Measurements from ENCODE around the gene NUCKS1. TPM values are rescaled to one million over a fixed set of nuclear protein-coding genes. Genes with fewer than 3 reads are reported as not detected.

Gene NUCKS1
- total and polyA plus RNA-seq, 8 donors = 15.1 to 91.4 (median 53.5) TPM

DNA sequence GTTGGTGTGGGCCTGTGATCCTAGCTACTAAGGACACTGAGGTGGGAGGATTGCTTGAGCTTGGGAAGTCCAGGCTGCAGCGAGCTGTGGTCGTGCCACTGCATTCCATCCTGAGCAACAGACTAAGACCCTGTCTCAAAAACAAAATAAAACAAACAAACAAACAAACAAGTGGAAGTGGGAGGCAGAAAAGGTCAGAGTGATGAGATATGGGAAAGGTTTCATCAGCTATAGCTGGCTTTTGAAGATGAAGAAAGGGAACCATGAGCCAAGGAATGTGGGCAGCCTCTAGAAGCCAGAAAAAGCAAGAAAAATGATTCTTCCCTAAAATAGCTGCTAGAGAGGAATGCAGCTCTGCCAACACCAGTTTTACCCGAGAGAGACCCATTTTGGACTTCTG is 10.6 kb upstream of the NUCKS1 start:
- intact Hi-C loops (cut with DNase I) = no loop called here
- H3K9me3 ChIP-seq = no peaks in the 10 kb centered on the region
- FAIRE-seq = no peak

DNA sequence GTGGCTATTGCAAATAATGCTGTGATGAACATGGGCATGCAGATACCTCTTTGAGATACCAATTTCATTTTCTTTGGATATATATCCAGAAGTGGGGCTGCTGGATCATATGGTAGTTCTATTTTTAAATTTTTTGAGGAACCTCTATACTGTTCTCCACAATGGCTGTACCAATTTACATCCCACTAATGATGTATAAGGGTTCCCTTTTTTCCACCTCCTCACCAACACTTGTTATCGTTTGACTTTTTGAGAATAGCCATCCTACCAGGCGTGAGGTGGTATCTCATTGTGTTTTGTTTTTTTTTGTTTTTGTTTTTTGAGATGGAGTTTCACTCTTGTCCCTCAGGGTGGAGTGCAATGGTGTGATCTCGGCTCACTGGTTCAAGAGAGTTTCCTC is 6.6 kb upstream of the NUCKS1 start:
- intact Hi-C loops (cut with DNase I) = no loop called here
- H3K4me3 ChIP-seq = no peak overlapping the region
- TF ChIP-seq, protein P1, sequence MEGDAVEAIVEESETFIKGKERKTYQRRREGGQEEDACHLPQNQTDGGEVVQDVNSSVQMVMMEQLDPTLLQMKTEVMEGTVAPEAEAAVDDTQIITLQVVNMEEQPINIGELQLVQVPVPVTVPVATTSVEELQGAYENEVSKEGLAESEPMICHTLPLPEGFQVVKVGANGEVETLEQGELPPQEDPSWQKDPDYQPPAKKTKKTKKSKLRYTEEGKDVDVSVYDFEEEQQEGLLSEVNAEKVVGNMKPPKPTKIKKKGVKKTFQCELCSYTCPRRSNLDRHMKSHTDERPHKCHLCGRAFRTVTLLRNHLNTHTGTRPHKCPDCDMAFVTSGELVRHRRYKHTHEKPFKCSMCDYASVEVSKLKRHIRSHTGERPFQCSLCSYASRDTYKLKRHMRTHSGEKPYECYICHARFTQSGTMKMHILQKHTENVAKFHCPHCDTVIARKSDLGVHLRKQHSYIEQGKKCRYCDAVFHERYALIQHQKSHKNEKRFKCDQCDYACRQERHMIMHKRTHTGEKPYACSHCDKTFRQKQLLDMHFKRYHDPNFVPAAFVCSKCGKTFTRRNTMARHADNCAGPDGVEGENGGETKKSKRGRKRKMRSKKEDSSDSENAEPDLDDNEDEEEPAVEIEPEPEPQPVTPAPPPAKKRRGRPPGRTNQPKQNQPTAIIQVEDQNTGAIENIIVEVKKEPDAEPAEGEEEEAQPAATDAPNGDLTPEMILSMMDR (IDR thresholded peaks at IDR 0.05) = no peak
- FAIRE-seq (no peak), ATAC-seq (no peak), DNase-seq (no peak)
- no peak overlapping the region for H3K27ac ChIP-seq
- H3K4me1 ChIP-seq = no peaks in the 10 kb centered on the region
- H3K36me3 ChIP-seq = no peaks in the 10 kb centered on the region
- H3K9me3 ChIP-seq = no peaks in the 10 kb centered on the region
- no peaks in the 10 kb centered on the region for H3K27me3 ChIP-seq
- WGBS, 2 donors = 88 to 96% methylated on average over 3 of the region's 3 CpGs

More for the DNA sequence above, 10.6 kb upstream of the NUCKS1 start:
- ATAC-seq (no peak), DNase-seq (no peak)
- H3K4me3 ChIP-seq = no peak overlapping the region
- H3K36me3 ChIP-seq = no peaks in the 10 kb centered on the region
- TF ChIP-seq, protein P1 (IDR thresholded peaks at IDR 0.05) = no peak
- H3K27ac ChIP-seq = no peak overlapping the region
- WGBS, 2 donors = 87 to 93% methylated on average over 3 of the region's 3 CpGs
- no peaks in the 10 kb centered on the region for H3K27me3 ChIP-seq
- H3K4me1 ChIP-seq = no peaks in the 10 kb centered on the region

DNA sequence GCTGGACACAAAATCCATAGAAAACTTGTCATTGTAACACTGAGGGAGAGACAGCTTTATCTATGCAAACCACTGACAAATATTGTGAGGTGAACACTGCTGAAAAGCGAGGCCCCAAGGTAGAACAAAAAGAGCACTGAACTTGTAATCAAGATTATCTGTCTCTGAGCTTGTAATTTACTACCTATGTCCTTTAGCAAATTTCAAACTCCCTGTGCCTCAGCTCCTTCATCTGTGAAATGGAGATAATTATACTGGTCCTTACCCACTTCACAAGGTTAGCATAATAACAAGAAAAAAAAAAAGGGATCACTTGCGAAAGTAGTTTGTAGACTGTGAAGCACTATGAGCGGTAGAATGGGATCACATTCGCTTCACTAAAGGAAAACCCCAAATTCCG is 4.9 kb upstream of the NUCKS1 start:
- Histone ChIP-seq H3K4me3 (no peak overlapping the region), H3K27me3 (no peaks in the 10 kb centered on the region), H3K9me3 (no peaks in the 10 kb centered on the region), H3K36me3 (no peaks in the 10 kb centered on the region), H3K27ac (no peak overlapping the region), H3K4me1 (no peaks in the 10 kb centered on the region)
- whole genome bisulfite sequencing, 2 donors = 70 to 83% methylated on average over 5 of the region's 5 CpGs
- intact Hi-C loops (cut with DNase I) = no loop called here
- ATAC-seq (no peak), DNase-seq (no peak), FAIRE-seq (no peak)
- TF ChIP-seq, protein P1 (IDR thresholded peaks at IDR 0.05) = no peak

DNA sequence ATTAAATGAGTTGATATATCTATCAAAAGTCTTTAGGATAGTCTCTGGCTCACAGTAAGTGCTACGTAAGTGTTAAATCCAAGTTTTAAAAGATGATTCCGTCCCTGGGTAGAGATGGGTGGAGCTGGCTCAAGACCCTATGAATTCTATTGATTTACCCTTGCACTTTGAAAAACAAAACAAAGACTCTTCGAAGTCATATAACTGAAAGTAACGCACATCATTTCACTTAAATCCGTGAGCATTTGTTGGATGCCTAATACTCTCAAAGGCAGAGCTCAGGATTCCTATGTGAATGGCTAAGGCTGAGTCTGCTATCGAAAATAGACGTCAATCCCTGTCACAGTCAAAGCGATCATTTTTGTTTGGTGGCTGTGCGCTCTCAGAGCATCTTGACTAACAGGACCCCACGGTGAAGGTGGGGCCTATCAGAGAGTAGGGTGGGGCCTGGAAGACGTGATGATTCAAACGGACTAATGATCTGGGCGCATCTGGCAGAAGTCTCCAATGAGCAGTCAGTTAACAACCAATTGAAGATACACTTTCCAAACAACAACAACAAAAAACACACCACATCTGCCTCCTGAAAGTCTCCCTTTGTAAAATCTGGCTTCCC is 1.2 kb upstream of the NUCKS1 start:
- no peak for ATAC-seq
- FAIRE-seq = no peak

More for the DNA sequence above, 1.2 kb upstream of the NUCKS1 start:
- no peaks in the 10 kb centered on the region for H3K36me3 ChIP-seq
- H3K4me1 ChIP-seq = peaks cover 4 to 17% (median 16%) of the 10 kb centered on the region in 3 donors
- intact Hi-C loops (cut with DNase I) = no loop called here
- TF ChIP-seq, protein P1 (IDR thresholded peaks at IDR 0.05) = no peak
- H3K9me3 ChIP-seq = no peaks in the 10 kb centered on the region
- 71 to 74% methylated on average over 13 of the region's 13 CpGs for WGBS, 2 donors
- H3K4me3 ChIP-seq = no peak overlapping the region
- DNase-seq = no peak
- H3K27me3 ChIP-seq = no peaks in the 10 kb centered on the region
- no peak overlapping the region for H3K27ac ChIP-seq
